HFF-Myc (cell line): ENCODE results near the gene SLFN12.
"Not testable (repeated sequence)": the region's sequence is repeated elsewhere in the genome, so short reads cannot be mapped to it uniquely, and the experiment has no call there.

Experiments
- DNase-seq: peaks from one replicate; pipeline ENCODE4 v3.0.0-alpha.2; 2011; ENCODE audit warnings: low read depth; ENCODE audit errors: extremely low read depth
- H3K4me3 ChIP-seq: replicated peaks from 2 replicates; pipeline ENCODE4 v1.5.1; 2011; ENCODE audit warnings: low read depth, mild to moderate bottlenecking, control low read depth, low read length
- CTCF ChIP-seq: IDR thresholded peaks from 2 replicates; pipeline ENCODE4 v1.5.1; 2012; ENCODE audit warnings: mild to moderate bottlenecking, low read depth, low read length, control low read depth; ENCODE audit errors: missing control alignments

The SLFN12 gene

GRCh38 chr17:35460354-35460851, 28.1 kb upstream of the SLFN12 start:
- no peak overlapping the region for H3K4me3 ChIP-seq
- DNase-seq = no peak

GRCh38 chr17:35454035-35454434, 21.7 kb upstream of the SLFN12 start:
- not testable (repeated sequence) for H3K4me3 ChIP-seq, DNase-seq

More at GRCh38 chr17:35460354-35460851, 28.1 kb upstream of the SLFN12 start:
- TF ChIP-seq CTCF = no peak

- no peak overlapping the region for H3K4me3 ChIP-seq
- TF ChIP-seq CTCF = no peak
- DNase-seq = no peak
Observed at GRCh38 chr17:35453171-35453570, 20.9 kb upstream of the SLFN12 start.

GRCh38 chr17:35449371-35449931, 17.2 kb upstream of the SLFN12 start:
- TF ChIP-seq CTCF = no peak
- no peak overlapping the region for H3K4me3 ChIP-seq
- DNase-seq = no peak

GRCh38 chr17:35448899-35449227, 16.6 kb upstream of the SLFN12 start:
- no peak for TF ChIP-seq CTCF
- peak overlapping the region; percentile 46 for H3K4me3 ChIP-seq
- no peak for DNase-seq

GRCh38 chr17:35448214-35448898, 16.1 kb upstream of the SLFN12 start, which contains the start of gene SLFN13:
TSS of gene SLFN13 (minus strand) at chr17:35448766. CDS start at chr17:35445680, 3,086 bp downstream.
- DNase-seq = peak; percentile 40
- TF ChIP-seq CTCF = no peak
- peak within 1 kb of the TSS; percentile 46 for H3K4me3 ChIP-seq

- no peak overlapping the region for H3K4me3 ChIP-seq
- no peak for DNase-seq
- no peak for TF ChIP-seq CTCF
Observed at GRCh38 chr17:35447499-35447898, 15.2 kb upstream of the SLFN12 start.
